ENCODE results near the gene RC3H2. TPM values are rescaled to one million over a fixed set of nuclear protein-coding genes. Genes with fewer than 3 reads are reported as not detected.

The RC3H2 gene
- total and polyA plus RNA-seq, 2 of the 8 experiments (the other 6 are each of a cell fraction or from before 2014, with no cell fraction given), result 11.2 to 38.4 TPM

DNA sequence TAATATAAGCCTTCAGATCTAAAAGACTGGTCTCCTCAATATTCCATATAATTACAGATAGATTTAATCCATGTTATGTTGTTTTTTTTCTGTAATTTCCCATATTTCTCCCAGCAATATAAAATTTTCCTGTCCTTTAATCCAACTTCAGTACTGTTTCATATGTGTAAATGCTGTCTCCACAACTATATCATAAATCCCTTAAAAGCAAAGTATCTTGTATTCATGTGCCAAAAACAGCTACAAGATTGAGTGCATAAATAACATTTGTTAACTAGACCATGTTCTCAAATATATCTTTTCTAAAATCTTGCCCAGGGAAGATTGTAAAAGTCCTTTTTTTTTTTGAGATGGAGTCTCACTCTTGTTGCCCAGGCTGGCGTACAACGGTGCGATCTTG lies 41.8 kb downstream of the RC3H2 start:
- WGBS, 2 experiments (ENCODE audit: extremely low coverage in 1 of 2, insufficient coverage in 1 of 2, insufficient read length in 1 of 2, insufficient replicate concordance in 2 of 2, low coverage in 1 of 2, low lambda C conversion rate in 2 of 2, missing lambda C conversion rate in 1 of 2), result 94% methylated on average over 3 of the region's 3 CpGs; no CpG with 5 or more reads in 1 of the 2 experiments
- no peak overlapping the region for H4K8ac ChIP-seq (ENCODE audit: extremely low read depth, insufficient read depth, low read length)
- H2BK12ac ChIP-seq (ENCODE audit: low read depth, low read length), result no peak overlapping the region
- no peak overlapping the region for H2AK5ac ChIP-seq (ENCODE audit: low read depth, low read length)
- H4K91ac ChIP-seq (replicated peaks; ENCODE audit: insufficient read length, low read length), result no peak overlapping the region
- no peak overlapping the region for H2BK120ac ChIP-seq (replicated peaks; ENCODE audit: low read depth, low read length)
- H3K23me2 ChIP-seq (ENCODE audit: low read depth, low read length), result no peaks in the 10 kb centered on the region
- H3K79me1 ChIP-seq (ENCODE audit: low read depth, low read length), result no peaks in the 10 kb centered on the region
- H2BK20ac ChIP-seq (ENCODE audit: low read length), result no peak overlapping the region
- H3K9me3 ChIP-seq (ENCODE audit: insufficient read depth in 2 of 2, low read depth in 1 of 2, low read length in 1 of 2), result no peaks in the 10 kb centered on the region; a peak in 1 of 4 replicates
- H3K14ac ChIP-seq (ENCODE audit: insufficient read length), result no peak overlapping the region
- H3K27me3 ChIP-seq (replicated peaks in 1 of 4; ENCODE audit: control insufficient read depth in 3 of 4, extremely low read depth in 1 of 4, insufficient read depth in 3 of 4, low read length in 3 of 4), result no peaks in the 10 kb centered on the region
- H2AFZ ChIP-seq (ENCODE audit: low read length), result no peak overlapping the region
- no peak for DNase-seq (ENCODE audit: low read depth in 1 of 2, low spot score in 2 of 2)
- H3K23ac ChIP-seq (ENCODE audit: insufficient read length), result no peak overlapping the region
- no peak overlapping the region for H3K4ac ChIP-seq (replicated peaks; ENCODE audit: insufficient read length, low read depth, low read length)
- H3K4me1 ChIP-seq (replicated peaks in 1 of 4; ENCODE audit: control insufficient read depth in 3 of 4, insufficient read depth in 4 of 4, low read length in 3 of 4), result no peaks in the 10 kb centered on the region
- H3K4me2 ChIP-seq (ENCODE audit: insufficient read depth in 1 of 2, low read depth in 2 of 2, low read length in 2 of 2), result no peak overlapping the region
- no peak overlapping the region for H3K27ac ChIP-seq (ENCODE audit: low read depth, low read length)
- peaks cover 10 to 47% (median 19%) of the 10 kb centered on the region in 4 experiments for H3K36me3 ChIP-seq (ENCODE audit: control insufficient read depth in 2 of 4, insufficient read depth in 4 of 4, low read length in 3 of 4)
- H2BK15ac ChIP-seq (ENCODE audit: low read length), result no peak overlapping the region
- H4K5ac ChIP-seq (ENCODE audit: insufficient read length, low read depth, low read length), result no peak overlapping the region
- H3K18ac ChIP-seq (ENCODE audit: extremely low read depth, low read length), result no peak overlapping the region
- H4K20me1 ChIP-seq (replicated peaks in 1 of 2; ENCODE audit: control insufficient read depth in 1 of 2, insufficient read depth in 2 of 2, low read length in 2 of 2), result no peaks in the 10 kb centered on the region
- ChIA-PET CTCF (ENCODE audit: partially characterized antibody) (no interaction called here), POLR2A (ENCODE audit: partially characterized antibody) (interaction anchor here (0.6 to 0.9 kb wide), 2 partner anchors 15 to 76 kb away, joined by 3 to 4 read pairs; no protein-coding TSS in a partner anchor)
- no peak for FAIRE-seq
- H3K9ac ChIP-seq (replicated peaks in 1 of 4; ENCODE audit: extremely low read depth in 1 of 4, low read depth in 3 of 4, low read length in 3 of 4), result no peak overlapping the region
- no peak overlapping the region for H3K56ac ChIP-seq (replicated peaks; ENCODE audit: insufficient read length, low read depth, low read length)
- H3K79me2 ChIP-seq (ENCODE audit: control insufficient read depth in 1 of 2, insufficient read depth in 2 of 2, low read length in 2 of 2), result no peaks in the 10 kb centered on the region
- no peak overlapping the region for H3K4me3 ChIP-seq (ENCODE audit: extremely low read depth in 1 of 4, insufficient read depth in 2 of 4, low read depth in 3 of 4, low read length in 4 of 4)
- H2BK5ac ChIP-seq (ENCODE audit: low read depth, low read length), result no peak overlapping the region
- TF ChIP-seq ZNF274 (IDR thresholded peaks at IDR 0.05; ENCODE audit: borderline replicate concordance, extremely low read depth, low read length) (no peak), BRCA1 (IDR thresholded peaks at IDR 0.05; ENCODE audit: low read depth, low read length) (no peak), SRF (IDR thresholded peaks at IDR 0.05; ENCODE audit: low read depth, low read length) (no peak), RBBP5 (IDR thresholded peaks at IDR 0.05; ENCODE audit: borderline replicate concordance, low read depth, low read length) (no peak), CBX5 (IDR thresholded peaks at IDR 0.05; ENCODE audit: low read depth, low read length) (no peak), FOSL1 (IDR thresholded peaks at IDR 0.05; ENCODE audit: insufficient read depth, low read depth, low read length) (no peak), EZH2 (IDR thresholded peaks at IDR 0.05; ENCODE audit: low read depth, low read length, severe bottlenecking) (no peak), KDM1A (IDR thresholded peaks at IDR 0.05; ENCODE audit: borderline replicate concordance, low read length) (no peak), SP2 (IDR thresholded peaks at IDR 0.05; ENCODE audit: low read length) (no peak), KDM4A (IDR thresholded peaks at IDR 0.05; ENCODE audit: low read depth, low read length, severe bottlenecking) (no peak), RAD21 (IDR thresholded peaks at IDR 0.05 in 1 of 2, conservative IDR thresholded peaks at IDR 0.05 in 1 of 2; ENCODE audit: low read depth in 2 of 2, low read length in 2 of 2) (no peak)
- TF ChIP-seq, protein P1, sequence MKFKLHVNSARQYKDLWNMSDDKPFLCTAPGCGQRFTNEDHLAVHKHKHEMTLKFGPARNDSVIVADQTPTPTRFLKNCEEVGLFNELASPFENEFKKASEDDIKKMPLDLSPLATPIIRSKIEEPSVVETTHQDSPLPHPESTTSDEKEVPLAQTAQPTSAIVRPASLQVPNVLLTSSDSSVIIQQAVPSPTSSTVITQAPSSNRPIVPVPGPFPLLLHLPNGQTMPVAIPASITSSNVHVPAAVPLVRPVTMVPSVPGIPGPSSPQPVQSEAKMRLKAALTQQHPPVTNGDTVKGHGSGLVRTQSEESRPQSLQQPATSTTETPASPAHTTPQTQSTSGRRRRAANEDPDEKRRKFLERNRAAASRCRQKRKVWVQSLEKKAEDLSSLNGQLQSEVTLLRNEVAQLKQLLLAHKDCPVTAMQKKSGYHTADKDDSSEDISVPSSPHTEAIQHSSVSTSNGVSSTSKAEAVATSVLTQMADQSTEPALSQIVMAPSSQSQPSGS (IDR thresholded peaks at IDR 0.05; ENCODE audit: low read length), result no peak
